SK-N-MC (cell line): ENCODE data around the gene TXNIP.

Source experiments
- DNase-seq: peaks from one replicate; pipeline ENCODE4 v3.0.0-alpha.2; 2011; ENCODE audit warnings: low read depth, low spot score
- H3K27ac ChIP-seq: fragments of 200-600 bp; sonication (generic); 2 replicates; pipeline ENCODE4 v1.5.1; 2016; ENCODE audit warnings: mixed run types
- H3K36me3 ChIP-seq: fragments of 200-600 bp; sonication (generic); 2 replicates; pipeline ENCODE4 v1.6.1; 2017; ENCODE audit warnings: antibody characterized with exemption, low read length, mixed read lengths; ENCODE audit not compliant: insufficient read depth
- H3K4me3 ChIP-seq: fragments of 200-600 bp; sonication (generic); 2 replicates; pipeline ENCODE4 v1.5.1; 2016
- H3K9ac ChIP-seq: fragments of 200-600 bp; sonication (generic); 2 replicates; pipeline ENCODE4 v1.8.0; 2017; ENCODE audit warnings: mixed run types, mixed read lengths; ENCODE audit not compliant: insufficient read length
- H3K9me3 ChIP-seq: fragments of 200-600 bp; sonication (generic); 2 replicates; pipeline ENCODE4 v1.6.1; 2017; ENCODE audit warnings: low read depth, mild to moderate bottlenecking, antibody characterized with exemption, low read length, moderate library complexity, mixed read lengths
- EZH2 ChIP-seq: fragments of 200-600 bp; sonication (generic); IDR thresholded peaks from one replicate; pipeline ENCODE4 v1.6.1; 2017; ENCODE audit warnings: antibody characterized with exemption
- FOXP2 ChIP-seq: optimal IDR thresholded peaks from 2 replicates; pipeline ENCODE3; 2011; ENCODE audit warnings: mild to moderate bottlenecking, moderate library complexity; ENCODE audit not compliant: insufficient read depth; ENCODE audit errors: extremely low read length, control extremely low read depth
- POLR2AphosphoS5 ChIP-seq: IDR thresholded peaks from 2 replicates; pipeline ENCODE4 v1.6.1; 2012; ENCODE audit warnings: mild to moderate bottlenecking, low read depth, low read length, borderline replicate concordance

Gene TXNIP

DNA sequence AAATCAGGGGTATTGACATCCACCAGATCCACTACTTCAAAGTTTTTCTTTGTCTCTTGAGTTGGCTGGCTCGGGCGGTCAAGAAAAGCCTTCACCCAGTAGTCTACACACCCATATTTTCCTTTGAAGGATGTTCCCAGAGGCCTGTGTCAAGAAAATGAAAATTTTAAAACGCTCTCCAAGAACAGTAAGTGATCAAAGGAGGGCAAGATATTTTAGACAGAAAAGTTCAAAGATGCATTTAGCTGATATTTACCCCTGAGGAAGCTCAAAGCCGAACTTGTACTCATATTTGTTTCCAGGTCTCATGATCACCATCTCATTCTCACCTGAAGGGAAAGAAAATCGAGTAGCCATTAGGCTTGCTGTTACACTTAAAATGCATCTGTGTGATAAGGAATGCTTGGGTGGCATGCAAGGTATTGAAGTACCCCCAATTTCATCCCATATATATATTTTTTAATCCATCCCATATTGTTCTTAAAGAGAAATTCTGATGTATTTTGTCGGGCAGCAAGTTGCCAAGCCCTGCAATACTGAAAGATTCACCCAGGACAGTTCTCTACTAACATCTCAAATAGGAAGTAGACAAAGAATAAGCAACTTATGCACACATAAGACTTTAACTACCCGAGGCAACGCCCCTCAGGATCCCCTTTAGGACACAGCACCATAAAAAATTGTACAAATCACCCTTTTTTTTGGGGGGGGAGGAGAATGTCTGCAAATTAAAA lies 1.1 kb downstream of the TXNIP start:
- H3K4me3 ChIP-seq: peak overlapping the region; percentile 86
- DNase-seq: no peak
- no peak overlapping the region for H3K27ac ChIP-seq

DNA sequence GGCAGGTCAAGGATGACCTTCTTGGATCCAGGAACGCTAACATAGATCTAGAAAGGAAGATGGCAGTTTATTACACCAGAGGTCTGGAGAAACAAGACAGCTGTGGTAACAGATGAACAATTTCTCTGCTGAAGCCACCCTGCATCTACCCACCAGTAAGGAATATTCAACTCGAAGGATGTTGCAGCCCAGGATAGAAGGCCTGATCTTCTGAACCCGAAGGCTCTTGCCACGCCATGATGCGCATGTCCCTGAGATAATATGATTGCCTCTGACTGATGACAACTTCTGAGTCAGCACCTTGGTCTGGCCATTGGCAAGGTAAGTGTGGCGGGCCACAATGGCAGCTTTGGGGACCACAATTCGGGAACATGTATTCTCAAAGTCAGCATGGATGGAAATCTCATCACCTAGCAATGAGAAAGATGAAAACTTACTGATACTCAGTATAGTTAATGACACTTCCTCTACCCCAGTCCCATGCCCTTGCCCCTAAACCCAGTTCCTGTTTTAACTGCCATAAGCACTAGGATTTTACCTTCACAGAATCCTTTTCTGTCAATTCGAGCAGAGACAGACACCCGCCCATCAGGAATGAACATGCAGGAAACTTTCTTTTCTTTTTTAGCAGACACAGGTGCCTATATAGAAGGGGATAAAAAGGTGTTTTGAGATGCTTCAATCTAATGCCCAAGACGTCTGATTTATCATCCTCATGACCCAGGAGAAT lies 1.8 kb downstream of the TXNIP start:
- DNase-seq: no peak
- Histone ChIP-seq H3K9ac (no peak overlapping the region), H3K4me3 (peak overlapping the region; percentile 86; the same call in 1 of the 2 replicates), H3K9me3 (no peaks in the 10 kb centered on the region), H3K36me3 (peaks cover 3% of the 10 kb centered on the region; the same call in 1 of the 2 replicates), H3K27ac (no peak overlapping the region)
- TF ChIP-seq FOXP2 (no peak), EZH2 (no peak), POLR2AphosphoS5 (no peak)

More for the DNA sequence above, 1.1 kb downstream of the TXNIP start:
- no peaks in the 10 kb centered on the region for H3K9me3 ChIP-seq
- H3K36me3 ChIP-seq: peaks cover 3% of the 10 kb centered on the region; the same call in 1 of the 2 replicates
- TF ChIP-seq FOXP2: no peak
- no peak for TF ChIP-seq EZH2
- no peak for TF ChIP-seq POLR2AphosphoS5
- H3K9ac ChIP-seq: peak overlapping the region; percentile 58

DNA sequence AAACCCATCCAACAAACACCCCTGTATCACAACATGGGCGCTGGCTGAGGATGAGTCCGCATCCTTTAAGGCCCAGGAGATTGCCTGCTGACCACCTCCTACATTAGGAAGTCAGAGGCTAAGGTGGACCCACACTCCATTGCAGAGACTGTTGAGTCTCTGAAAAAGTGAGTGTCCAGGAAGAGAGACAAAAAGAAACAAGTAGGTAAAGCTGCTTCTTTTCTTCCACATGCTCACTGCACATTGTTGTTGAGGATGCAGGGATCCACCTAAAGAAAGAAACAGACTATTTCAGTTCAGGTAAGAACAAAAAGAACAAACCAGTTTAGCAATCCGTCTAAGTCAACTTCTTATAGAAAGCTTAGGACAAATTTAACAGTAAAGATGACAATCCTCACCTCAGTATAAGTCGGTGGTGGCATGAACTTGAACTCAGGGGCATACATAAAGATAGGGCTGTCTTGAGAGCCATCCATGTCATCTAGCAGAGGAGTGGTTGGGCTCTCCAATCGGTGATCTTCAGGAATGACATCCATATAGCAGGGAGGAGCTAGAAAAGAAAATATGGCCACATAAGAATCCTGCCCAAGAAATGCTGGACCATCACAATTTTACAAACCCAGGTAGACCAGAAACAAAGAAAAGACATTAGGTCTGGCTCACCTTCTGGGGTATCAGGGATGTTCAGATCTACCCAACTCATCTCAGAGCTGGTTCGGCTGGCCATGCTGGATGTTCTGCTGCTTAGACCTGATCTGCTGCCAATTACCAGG lies 2.6 kb downstream of the TXNIP start:
- Histone ChIP-seq H3K4me3 (no peak overlapping the region), H3K9ac (no peak overlapping the region), H3K36me3 (peaks cover 3% of the 10 kb centered on the region; the same call in 1 of the 2 replicates), H3K27ac (no peak overlapping the region), H3K9me3 (no peaks in the 10 kb centered on the region)
- TF ChIP-seq FOXP2 (no peak), POLR2AphosphoS5 (no peak), EZH2 (no peak)
- DNase-seq: no peak

DNA sequence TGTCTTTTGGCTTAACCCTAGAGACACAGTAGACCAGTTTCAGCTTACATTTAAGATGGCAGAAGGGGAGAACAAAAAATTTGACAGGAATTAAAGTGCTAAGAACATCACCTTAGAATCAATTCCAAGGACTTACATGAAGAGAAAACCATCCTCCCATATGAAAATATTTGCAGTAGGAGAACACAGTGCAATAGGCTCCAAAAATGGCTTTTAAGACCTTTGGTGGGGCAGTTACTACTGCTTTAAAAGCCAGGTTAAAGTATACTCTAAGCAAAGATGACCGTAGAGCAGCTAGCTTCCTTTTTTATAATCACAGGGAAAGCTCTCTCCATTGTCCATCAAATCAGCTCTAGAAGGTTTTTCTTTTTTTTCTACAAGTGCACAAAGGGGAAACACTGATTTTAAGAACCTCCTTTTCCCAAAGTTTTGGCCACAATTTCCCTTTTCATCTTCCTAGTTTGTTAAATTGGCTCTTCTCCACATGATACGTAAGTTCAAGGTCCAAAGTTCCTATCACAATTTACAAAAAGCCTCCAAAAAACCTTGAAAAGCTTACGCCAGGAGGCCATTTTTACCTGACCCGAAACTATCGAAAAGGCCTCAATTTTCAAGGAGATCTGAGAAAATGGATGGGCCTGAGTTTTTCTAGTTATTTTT lies 3.3 kb downstream of the TXNIP start:
- Histone ChIP-seq H3K4me3 (no peak overlapping the region), H3K9me3 (no peaks in the 10 kb centered on the region), H3K9ac (no peak overlapping the region), H3K36me3 (peaks cover 3% of the 10 kb centered on the region; the same call in 1 of the 2 replicates), H3K27ac (no peak overlapping the region)
- TF ChIP-seq FOXP2: no peak
- no peak for TF ChIP-seq POLR2AphosphoS5
- no peak for TF ChIP-seq EZH2
- no peak for DNase-seq

DNA sequence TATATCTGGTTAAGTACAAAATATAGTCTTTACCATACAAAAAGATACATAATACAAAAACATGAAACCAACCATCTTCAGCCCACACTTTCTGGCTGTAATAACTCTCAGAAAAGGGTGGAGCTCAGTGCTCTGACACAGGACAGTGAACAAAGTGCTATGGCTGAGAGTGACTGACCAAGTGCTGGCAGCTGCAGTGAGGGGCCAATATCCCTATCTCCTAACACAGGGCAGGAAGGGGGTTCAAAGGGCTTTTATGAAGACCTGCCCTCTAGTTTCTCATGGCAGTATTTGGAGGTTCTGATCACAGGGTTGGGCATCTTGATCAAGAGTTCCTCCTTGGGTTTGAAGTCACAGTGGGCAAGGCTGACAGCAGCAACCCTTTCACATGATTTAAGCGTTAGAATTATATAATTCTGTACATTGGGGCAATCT lies 3.9 kb downstream of the TXNIP start:
- H3K4me3 ChIP-seq: no peak overlapping the region
- no peak for DNase-seq
- TF ChIP-seq FOXP2: no peak
- no peak for TF ChIP-seq EZH2
- no peak for TF ChIP-seq POLR2AphosphoS5
- H3K27ac ChIP-seq: no peak overlapping the region
- no peak overlapping the region for H3K9ac ChIP-seq
- no peaks in the 10 kb centered on the region for H3K9me3 ChIP-seq
- peaks cover 3% of the 10 kb centered on the region; the same call in 1 of the 2 replicates for H3K36me3 ChIP-seq

- peaks cover 3% of the 10 kb centered on the region; the same call in 1 of the 2 replicates for H3K36me3 ChIP-seq
- no peak overlapping the region for H3K4me3 ChIP-seq
- H3K27ac ChIP-seq: no peak overlapping the region
Measured at GRCh38 chr1:145991735-145992412, 4.5 kb downstream of the TXNIP start.

DNA sequence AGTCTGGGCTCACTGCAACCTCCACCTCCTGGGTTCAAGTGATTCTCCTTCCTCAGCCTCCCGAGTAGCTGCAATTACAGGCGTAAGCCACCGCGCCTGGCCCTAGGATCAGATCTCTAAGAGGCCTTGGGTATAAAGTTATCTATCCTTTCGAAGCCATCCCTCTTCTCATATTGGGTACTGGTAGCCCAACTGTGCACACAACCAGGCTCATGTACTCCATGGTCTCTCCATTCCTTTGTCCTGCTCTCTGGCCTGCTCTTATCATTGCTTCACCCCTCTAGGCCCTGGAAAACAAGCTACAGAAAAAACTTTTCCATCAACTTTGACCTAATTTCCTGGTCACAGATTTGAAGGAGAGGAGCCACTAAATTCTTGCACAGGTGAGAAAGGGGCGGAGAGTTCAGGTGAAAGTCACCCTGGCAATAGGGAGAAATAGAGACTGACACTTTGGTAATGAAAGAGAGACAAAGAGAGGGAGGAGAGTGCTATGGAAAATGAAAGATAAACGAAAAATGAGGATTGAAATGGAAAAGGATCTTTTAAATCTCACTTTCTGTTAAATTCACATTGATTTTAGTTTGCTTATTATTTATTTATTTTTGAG lies 6.0 kb downstream of the TXNIP start:
- peaks cover 3% of the 10 kb centered on the region; the same call in 1 of the 2 replicates for H3K36me3 ChIP-seq
- no peak overlapping the region for H3K27ac ChIP-seq
- H3K9ac ChIP-seq: no peak overlapping the region
- no peak overlapping the region for H3K4me3 ChIP-seq
- TF ChIP-seq POLR2AphosphoS5 (no peak), FOXP2 (no peak), EZH2 (no peak)
- no peaks in the 10 kb centered on the region for H3K9me3 ChIP-seq
- DNase-seq: no peak

More at GRCh38 chr1:145991735-145992412, 4.5 kb downstream of the TXNIP start:
- DNase-seq: no peak
- Histone ChIP-seq H3K9ac (no peak overlapping the region), H3K9me3 (no peaks in the 10 kb centered on the region)
- TF ChIP-seq EZH2 (no peak), POLR2AphosphoS5 (no peak; the same call in 1 of the 2 replicates), FOXP2 (no peak)
